SK-N-SH (cell line): ENCODE data around the gene MYLIP. TPM values are rescaled to one million over a fixed set of nuclear protein-coding genes. Genes with fewer than 3 reads are reported as not detected.

ENCODE experiments used
- CTCF ChIA-PET: fragments of 300-600, 350-600 bp; formaldehyde crosslinking; extraction: SDS; loops from one replicate; lab custom pipeline; 2021; lab: Yijun Ruan, JAX
- POLR2A ChIA-PET: fragments of 350-600 bp; sonication (Branson Sonifier 250); formaldehyde crosslinking; extraction: SDS; loops from one replicate; lab custom pipeline; 2020; ENCODE audit warnings: antibody characterized with exemption, inconsistent platforms; lab: Yijun Ruan, JAX
- DNase-seq: peaks from one replicate; pipeline ENCODE4 v3.0.0; 2012
- H2AFZ ChIP-seq: fragments of 200-600 bp; sonication (generic); 2 replicates; pipeline ENCODE4 v1.8.1; 2016; ENCODE audit warnings: antibody characterized with exemption, mild to moderate bottlenecking, low read depth
- H3F3A ChIP-seq: fragments of 200-600 bp; sonication (generic); replicated peaks from 2 replicates; pipeline ENCODE3; 2016; ENCODE audit warnings: antibody characterized with exemption, mild to moderate bottlenecking; ENCODE audit not compliant: insufficient read depth
- H3K27ac ChIP-seq, 2 experiments: fragments of 200-500 bp in 1 of 2; fragments of 200-600 bp in 1 of 2; sonication (Bioruptor generic) in 1 of 2; sonication (generic), shearing (Covaris generic) in 1 of 2; 2 replicates each; pipeline versions ENCODE4 v1.5.1 to v1.6.1; 2014 to 2016; ENCODE audit warnings: low read depth in 2 of 2, inconsistent platforms in 1 of 2, low read length in 1 of 2, mild to moderate bottlenecking in 1 of 2, mixed read lengths in 1 of 2
- H3K27me3 ChIP-seq: fragments of 200-600 bp; sonication (generic), shearing (Covaris generic); 2 replicates; pipeline ENCODE4 v1.6.1; 2016; ENCODE audit warnings: mixed run types; ENCODE audit not compliant: insufficient read depth
- H3K36me3 ChIP-seq, 2 experiments: fragments of 200-500 bp in 1 of 2; fragments of 200-600 bp in 1 of 2; sonication (Bioruptor generic) in 1 of 2; sonication (generic) in 1 of 2; replicated peaks in 1 of 2; 2 replicates each; pipeline versions ENCODE3 to v1.5.1; 2014 to 2016; ENCODE audit warnings: low read length in 1 of 2, mild to moderate bottlenecking in 1 of 2; ENCODE audit not compliant: insufficient read depth in 2 of 2, control insufficient read depth in 1 of 2
- H3K4me1 ChIP-seq, 2 experiments: fragments of 200-500 bp in 1 of 2; fragments of 200-600 bp in 1 of 2; sonication (Bioruptor generic) in 1 of 2; sonication (generic), shearing (Covaris generic) in 1 of 2; 2 replicates each; pipeline versions ENCODE4 v1.5.1 to v1.6.1; 2014 to 2016; ENCODE audit warnings: low read depth in 1 of 2, low read length in 1 of 2, mixed run types in 1 of 2; ENCODE audit not compliant: insufficient read depth in 2 of 2, control insufficient read depth in 1 of 2
- H3K4me2 ChIP-seq: fragments of 200-600 bp; sonication (generic), shearing (Covaris generic); 2 replicates; pipeline ENCODE4 v1.6.1; 2017; ENCODE audit warnings: mixed run types
- H3K4me3 ChIP-seq, 2 experiments: fragments of 200-500 bp in 1 of 2; fragments of 200-600 bp in 1 of 2; sonication (Bioruptor generic) in 1 of 2; sonication (generic), shearing (Covaris generic) in 1 of 2; 2 replicates each; pipeline versions ENCODE4 v1.5.1 to v1.8.1; 2014 to 2016; ENCODE audit warnings: low read depth in 2 of 2, inconsistent platforms in 1 of 2, low read length in 1 of 2, mild to moderate bottlenecking in 1 of 2, mixed read lengths in 1 of 2, moderate library complexity in 1 of 2
- H3K79me2 ChIP-seq: fragments of 200-600 bp; sonication (generic); 2 replicates; pipeline ENCODE4 v1.8.1; 2017; ENCODE audit warnings: mild to moderate bottlenecking; ENCODE audit not compliant: insufficient read depth
- H3K9ac ChIP-seq: fragments of 200-600 bp; sonication (generic); 2 replicates; pipeline ENCODE4 v1.6.1; 2017; ENCODE audit warnings: mixed run types
- H3K9me2 ChIP-seq: fragments of 200-600 bp; sonication (generic); 2 replicates; pipeline ENCODE4 v1.6.1; 2017; ENCODE audit warnings: mixed run types
- H3K9me3 ChIP-seq: fragments of 200-600 bp; sonication (generic); 2 replicates; pipeline ENCODE4 v1.6.1; 2017; ENCODE audit warnings: mixed run types, mild to moderate bottlenecking, moderate library complexity
- H4K20me1 ChIP-seq: fragments of 200-600 bp; sonication (generic); 2 replicates; pipeline ENCODE4 v1.6.1; 2017; ENCODE audit warnings: mild to moderate bottlenecking, mixed run types; ENCODE audit not compliant: insufficient read depth
- GABPA ChIP-seq: IDR thresholded peaks from 2 replicates; pipeline ENCODE4 v1.4.0; 2012; ENCODE audit warnings: low read depth, mild to moderate bottlenecking
- JUND ChIP-seq: IDR thresholded peaks from 2 replicates; pipeline ENCODE4 v1.4.0; 2012
- MAX ChIP-seq: IDR thresholded peaks from 2 replicates; pipeline ENCODE4 v1.4.0; 2012; ENCODE audit warnings: low read depth
- RAD21 ChIP-seq: IDR thresholded peaks from 2 replicates; pipeline ENCODE4 v1.6.1; 2012; ENCODE audit warnings: mild to moderate bottlenecking, low read length
- RFX5 ChIP-seq: IDR thresholded peaks from 2 replicates; pipeline ENCODE4 v1.6.1; 2012; ENCODE audit warnings: mild to moderate bottlenecking, improper control_type of control experiment, low read length
- RXRA ChIP-seq: IDR thresholded peaks from 2 replicates; pipeline ENCODE4 v1.4.0; 2012; ENCODE audit warnings: low read depth, mild to moderate bottlenecking, borderline replicate concordance
- SMC3 ChIP-seq: IDR thresholded peaks from 2 replicates; pipeline ENCODE4 v1.6.1; 2012; ENCODE audit warnings: low read depth, low read length, improper control_type of control experiment
- TCF12 ChIP-seq: IDR thresholded peaks from 2 replicates; pipeline ENCODE4 v1.4.0; 2012
- USF2 ChIP-seq: fragments of 150-350 bp; IDR thresholded peaks from 2 replicates; pipeline ENCODE4 v1.6.1; 2017; ENCODE audit warnings: antibody characterized with exemption, low read length, low read depth, borderline replicate concordance
- ZBTB33 ChIP-seq: IDR thresholded peaks from 2 replicates; pipeline ENCODE4 v1.4.0; 2012; ENCODE audit warnings: low read depth, borderline replicate concordance
- WGBS: methylation state at CpG from one replicate; pipeline ENCODE4 v1.1.6; 2017; ENCODE audit warnings: low lambda C conversion rate; 5-methylcytosine and 5-hydroxymethylcytosine counted together
- polyA plus RNA-seq, 3 experiments: library from polyadenylated mRNA; depleted of rRNA; stranded (reverse); fragments of >200 nt; gene quantifications; 2 replicates each; pipeline ENCODE4 v1.2.3, GENCODE V29; 2012
- TF ChIP-seq, protein P1 (sequence below): fragments of 150-350 bp; IDR thresholded peaks from 2 replicates; pipeline ENCODE4 v1.6.1; 2016; ENCODE audit warnings: mild to moderate bottlenecking, low read depth, low read length

Gene MYLIP
- polyA plus RNA-seq, 1 of the 3 experiments (the other 2 are of a cell fraction), result 3.1 TPM

DNA sequence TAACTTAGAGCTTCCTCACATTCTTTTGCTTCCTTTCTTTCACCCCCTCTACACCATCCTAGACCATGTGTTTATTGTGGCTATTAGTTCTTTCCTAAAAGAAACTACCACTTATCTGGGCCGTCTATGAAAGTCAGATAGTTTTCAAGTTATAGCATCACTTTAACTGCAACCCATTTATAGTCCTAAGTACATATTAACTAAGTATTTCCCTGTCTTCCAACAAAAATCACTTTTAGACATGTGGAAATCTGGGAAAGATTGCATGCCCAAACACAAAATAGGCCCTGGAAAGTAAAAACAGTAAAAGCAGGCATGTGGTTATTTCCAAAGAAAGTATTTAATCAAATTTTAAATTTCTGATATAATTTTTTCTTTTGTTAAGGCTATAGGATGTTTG lies 5.5 kb downstream of the MYLIP start:
- Histone ChIP-seq H3K79me2 (no peaks in the 10 kb centered on the region), H2AFZ (no peak overlapping the region), H3F3A (peaks cover 30% of the 10 kb centered on the region), H3K27ac (no peak overlapping the region), H3K27me3 (peaks cover 5% of the 10 kb centered on the region; the same call in 1 of the 2 replicates), H3K4me1 (peaks cover 50 to 52% of the 10 kb centered on the region in 2 experiments; a peak in 3 of 4 replicates), H3K9ac (no peak overlapping the region), H3K36me3 (peaks cover 0 to 6% of the 10 kb centered on the region in 2 experiments), H3K9me3 (no peaks in the 10 kb centered on the region), H4K20me1 (peaks cover 20% of the 10 kb centered on the region; the same call in 1 of the 2 replicates), H3K4me3 (no peak overlapping the region), H3K4me2 (no peak overlapping the region), H3K9me2 (no peaks in the 10 kb centered on the region)
- TF ChIP-seq SMC3, result no peak
- TF ChIP-seq, protein P1, sequence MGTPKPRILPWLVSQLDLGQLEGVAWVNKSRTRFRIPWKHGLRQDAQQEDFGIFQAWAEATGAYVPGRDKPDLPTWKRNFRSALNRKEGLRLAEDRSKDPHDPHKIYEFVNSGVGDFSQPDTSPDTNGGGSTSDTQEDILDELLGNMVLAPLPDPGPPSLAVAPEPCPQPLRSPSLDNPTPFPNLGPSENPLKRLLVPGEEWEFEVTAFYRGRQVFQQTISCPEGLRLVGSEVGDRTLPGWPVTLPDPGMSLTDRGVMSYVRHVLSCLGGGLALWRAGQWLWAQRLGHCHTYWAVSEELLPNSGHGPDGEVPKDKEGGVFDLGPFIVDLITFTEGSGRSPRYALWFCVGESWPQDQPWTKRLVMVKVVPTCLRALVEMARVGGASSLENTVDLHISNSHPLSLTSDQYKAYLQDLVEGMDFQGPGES, result no peak
- TF ChIP-seq RFX5, result no peak
- TF ChIP-seq MAX, result no peak
- TF ChIP-seq RXRA, result no peak
- no peak for TF ChIP-seq GABPA
- no peak for TF ChIP-seq RAD21
- TF ChIP-seq JUND, result no peak
- TF ChIP-seq USF2, result no peak
- no peak for DNase-seq
- WGBS, result 84% methylated on average over 1 of the region's 1 CpG
- CTCF ChIA-PET, result interaction anchor here (0.8 to 2.4 kb wide), 3 partner anchors 9 to 443 kb away, joined by 4 to 7 read pairs (median 4); no protein-coding TSS in a partner anchor
- POLR2A ChIA-PET, result no interaction called here

DNA sequence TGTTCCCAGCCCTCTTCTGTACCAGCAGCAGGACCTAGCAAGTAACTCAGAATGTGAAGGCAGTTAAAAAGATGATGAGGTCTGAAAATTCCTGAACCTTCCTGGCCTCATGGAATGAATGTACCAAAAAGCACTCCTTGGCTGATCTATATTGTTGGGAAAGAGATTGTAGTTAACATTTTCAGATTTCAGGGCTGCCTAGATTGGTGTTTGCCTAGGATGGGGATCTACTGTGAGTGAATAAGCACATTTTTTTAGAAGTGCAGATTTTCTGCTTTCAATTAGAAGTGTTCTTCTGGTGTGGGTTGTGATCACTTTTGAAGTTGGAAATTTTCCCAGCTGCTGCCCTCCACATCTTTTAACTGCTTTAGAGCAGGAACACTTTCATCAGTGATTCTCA lies 6.2 kb downstream of the MYLIP start:
- CTCF ChIA-PET, result interaction anchor here (2.4 kb wide), 1 partner anchor 9 kb away, joined by 7 read pairs; no protein-coding TSS in a partner anchor
- DNase-seq, result no peak
- POLR2A ChIA-PET, result no interaction called here

More for the DNA sequence above, 6.2 kb downstream of the MYLIP start:
- peaks cover 26% of the 10 kb centered on the region for H3F3A ChIP-seq
- H3K36me3 ChIP-seq, result peaks cover 0 to 6% of the 10 kb centered on the region in 2 experiments
- H3K9me3 ChIP-seq, result no peaks in the 10 kb centered on the region
- H3K4me1 ChIP-seq, result peaks cover 47 to 52% of the 10 kb centered on the region in 2 experiments; a peak in 3 of 4 replicates
- H3K9ac ChIP-seq, result no peak overlapping the region
- H3K4me3 ChIP-seq, result no peak overlapping the region
- H3K27ac ChIP-seq, result peak overlapping the region in 1 of 2 experiments; percentile 13; a peak in 1 of 4 replicates
- H4K20me1 ChIP-seq, result peaks cover 21% of the 10 kb centered on the region; the same call in 1 of the 2 replicates
- no peak overlapping the region for H2AFZ ChIP-seq
- TF ChIP-seq ZBTB33 (no peak), TCF12 (peak; percentile 25; the same call in 1 of the 2 replicates)
- H3K79me2 ChIP-seq, result no peaks in the 10 kb centered on the region
- H3K9me2 ChIP-seq, result no peaks in the 10 kb centered on the region
- H3K27me3 ChIP-seq, result peaks cover 5% of the 10 kb centered on the region; the same call in 1 of the 2 replicates
- no peak overlapping the region for H3K4me2 ChIP-seq
